Stimulated activated CD8-positive, alpha-beta memory T cell treated with anti-CD3 and anti-CD28 coated beads, Interleukin-4, amount 100 ng/mL, for 48 hours (primary cell): Measurements from ENCODE around the gene TNFSF11.
"Not testable (repeated sequence)": the region's sequence is repeated elsewhere in the genome, so short reads cannot be mapped to it uniquely, and the experiment has no call there.

ENCODE experiments used
- DNase-seq: peaks from one replicate; pipeline ENCODE4 v3.0.0-alpha.2; 2020

TNFSF11 gene, protein sequence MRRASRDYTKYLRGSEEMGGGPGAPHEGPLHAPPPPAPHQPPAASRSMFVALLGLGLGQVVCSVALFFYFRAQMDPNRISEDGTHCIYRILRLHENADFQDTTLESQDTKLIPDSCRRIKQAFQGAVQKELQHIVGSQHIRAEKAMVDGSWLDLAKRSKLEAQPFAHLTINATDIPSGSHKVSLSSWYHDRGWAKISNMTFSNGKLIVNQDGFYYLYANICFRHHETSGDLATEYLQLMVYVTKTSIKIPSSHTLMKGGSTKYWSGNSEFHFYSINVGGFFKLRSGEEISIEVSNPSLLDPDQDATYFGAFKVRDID

DNA sequence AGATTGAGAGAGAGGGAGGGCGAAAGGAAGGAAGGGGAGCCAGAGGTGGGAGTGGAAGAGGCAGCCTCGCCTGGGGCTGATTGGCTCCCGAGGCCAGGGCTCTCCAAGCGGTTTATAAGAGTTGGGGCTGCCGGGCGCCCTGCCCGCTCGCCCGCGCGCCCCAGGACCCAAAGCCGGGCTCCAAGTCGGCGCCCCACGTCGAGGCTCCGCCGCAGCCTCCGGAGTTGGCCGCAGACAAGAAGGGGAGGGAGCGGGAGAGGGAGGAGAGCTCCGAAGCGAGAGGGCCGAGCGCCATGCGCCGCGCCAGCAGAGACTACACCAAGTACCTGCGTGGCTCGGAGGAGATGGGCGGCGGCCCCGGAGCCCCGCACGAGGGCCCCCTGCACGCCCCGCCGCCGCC is at the start of gene TNFSF11:
TNFSF11 (plus strand) TSS at position 142 of the 400 bp plus-strand sequence; CDS start at position 294, 152 bp downstream.
- peak; percentile 45 for DNase-seq

DNA sequence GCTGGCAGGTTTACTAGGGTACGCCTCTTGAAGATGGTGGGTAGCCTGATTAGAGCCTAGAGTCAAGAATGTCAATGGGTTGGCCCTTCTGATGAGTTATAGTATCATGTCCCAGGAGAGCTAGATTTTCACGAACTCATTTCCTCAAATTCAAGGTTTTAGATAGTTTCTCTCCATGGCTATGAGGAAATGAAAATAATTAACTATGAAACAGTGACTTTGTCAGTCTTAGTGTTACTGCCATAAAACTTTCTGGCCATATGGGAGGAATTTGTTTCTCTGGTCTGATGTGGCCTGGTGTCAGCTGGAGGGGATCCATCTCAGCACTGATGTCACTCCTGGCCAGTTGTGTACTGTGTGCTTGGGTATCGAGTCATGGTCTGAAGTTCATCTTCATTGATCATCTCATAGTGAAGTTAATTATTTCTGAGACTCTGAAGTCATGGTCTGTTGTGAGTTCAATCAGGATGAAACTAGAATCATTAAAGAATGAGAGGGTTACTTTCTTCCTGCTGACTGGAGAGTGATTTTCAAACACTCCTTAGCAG is 49.4 kb upstream of the TNFSF11 start:
- DNase-seq = no peak

DNA sequence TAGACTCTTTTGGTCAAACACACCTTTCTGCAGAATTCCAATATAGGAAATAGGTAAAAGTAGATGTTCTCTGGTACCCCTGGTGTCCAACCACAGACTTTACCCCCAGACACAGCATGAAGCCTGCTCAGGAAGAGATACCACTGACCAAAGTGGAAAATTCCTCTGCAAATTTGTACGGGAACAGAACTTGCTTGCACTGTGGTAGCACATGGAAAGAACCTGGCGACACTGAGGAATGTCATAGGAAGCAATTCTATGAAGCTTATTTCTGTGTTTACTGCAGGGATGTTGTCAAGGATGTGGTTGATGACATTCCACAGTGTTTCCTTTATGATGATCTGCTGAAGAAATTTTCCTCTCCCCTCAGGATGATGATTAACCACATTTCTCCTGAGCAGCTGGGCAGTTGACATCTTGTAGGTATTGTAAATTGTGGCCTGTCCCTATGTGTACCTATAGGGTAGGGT is 48.9 kb upstream of the TNFSF11 start:
- DNase-seq = no peak

DNA sequence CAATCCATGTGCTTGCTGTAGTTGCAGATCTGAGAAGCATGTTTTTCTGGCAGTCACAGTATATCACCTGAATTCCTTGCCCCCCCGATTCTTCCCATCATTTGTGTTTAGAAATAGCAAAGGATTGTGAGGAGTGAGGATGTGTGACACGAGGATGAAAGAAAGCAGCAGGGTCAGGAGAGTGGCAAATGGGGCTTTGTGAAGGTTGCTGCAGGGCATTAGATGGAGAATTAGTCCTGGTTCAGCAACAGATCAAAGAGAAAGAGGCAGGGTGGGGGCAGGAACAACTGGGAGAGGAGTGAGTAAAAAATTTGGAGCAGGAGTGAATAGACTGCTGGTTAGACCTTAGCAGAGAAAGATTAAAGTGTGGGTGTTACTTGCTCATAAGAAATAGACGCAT is 47.7 kb upstream of the TNFSF11 start:
- DNase-seq = no peak

DNA sequence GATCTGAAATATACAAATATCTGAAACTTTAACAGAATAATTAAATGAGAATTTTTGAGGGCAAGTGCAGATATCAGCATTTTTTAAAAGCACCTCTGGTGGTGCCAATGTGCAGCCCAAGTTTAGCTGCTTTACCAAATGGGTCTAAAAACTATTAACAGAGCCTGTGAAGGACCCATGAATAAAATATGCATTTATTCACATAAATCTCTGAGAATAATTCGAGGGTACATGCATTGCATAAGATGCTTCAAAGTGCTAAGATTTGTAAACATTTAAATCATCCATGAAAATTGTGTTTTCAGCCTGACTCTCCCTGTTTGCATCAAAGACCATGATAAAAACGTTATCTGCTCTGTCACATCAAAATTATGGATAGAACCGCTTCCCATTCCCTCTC is 47.1 kb upstream of the TNFSF11 start:
- no peak for DNase-seq

DNA sequence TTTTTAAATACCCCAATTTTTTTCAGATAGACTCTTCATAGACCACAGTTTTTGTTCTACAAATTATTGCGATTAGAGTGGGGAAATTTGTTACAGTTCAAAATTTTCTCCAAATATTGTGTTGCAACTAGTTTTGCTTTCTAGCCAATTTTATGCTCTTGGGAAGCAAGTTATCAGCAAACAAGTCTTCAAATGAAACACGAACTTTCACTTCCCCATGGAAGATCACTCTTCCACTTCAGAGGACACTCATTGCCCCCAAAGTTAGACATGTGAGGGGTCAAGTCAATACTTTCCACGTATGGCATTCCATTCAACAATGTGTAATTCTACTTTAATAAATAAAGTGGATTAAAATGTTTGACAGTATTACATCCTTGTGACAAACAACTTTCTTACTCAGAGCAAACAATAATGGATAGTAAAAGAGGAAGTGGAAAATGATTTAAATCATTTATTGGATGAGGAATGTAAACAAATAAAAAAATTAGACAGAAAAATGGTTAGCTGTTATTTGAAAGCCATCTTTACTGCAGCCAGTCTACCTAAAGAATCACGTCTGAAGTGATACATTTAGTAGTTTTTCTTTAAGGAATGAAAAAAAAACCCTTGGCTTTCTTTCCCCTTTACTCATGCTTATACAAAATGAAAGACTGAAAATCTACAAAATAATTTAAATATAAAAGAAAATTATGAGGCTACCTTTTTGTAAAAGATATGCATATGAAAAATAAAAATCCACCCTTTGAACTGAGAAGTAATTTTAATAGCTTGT is 41.2 kb upstream of the TNFSF11 start:
- no peak for DNase-seq

DNA sequence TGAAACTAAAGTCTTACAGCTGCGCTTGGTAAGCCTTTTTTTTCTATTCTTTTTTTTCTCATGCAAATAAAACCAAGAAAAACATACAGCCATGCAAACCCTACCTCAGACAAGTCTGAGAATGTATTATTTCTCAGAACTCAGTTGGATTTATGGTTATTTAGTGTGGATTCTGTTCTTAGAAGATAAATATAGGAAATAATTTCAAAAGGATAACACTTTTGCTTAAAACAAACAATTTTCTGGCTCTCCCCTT is 40.7 kb upstream of the TNFSF11 start:
- no peak for DNase-seq

DNA sequence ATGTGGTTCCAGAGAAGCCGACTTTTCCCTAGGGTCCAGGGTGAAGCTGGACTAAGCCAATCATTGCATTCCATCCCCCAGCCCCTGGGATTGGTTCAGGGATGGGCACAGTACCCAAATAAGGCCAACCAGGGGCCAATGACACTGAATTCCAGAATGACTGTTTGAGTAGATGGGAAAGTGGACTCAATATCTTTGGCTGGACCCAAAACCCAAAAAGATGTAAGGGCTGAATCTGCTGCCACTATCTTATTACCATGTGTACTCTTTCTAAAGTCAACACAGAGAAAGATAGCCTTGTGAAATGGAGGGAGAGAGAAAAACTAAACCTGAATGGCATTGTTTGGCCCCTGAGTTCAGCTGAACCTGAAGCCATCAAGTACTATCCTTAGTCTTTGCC is 39.2 kb upstream of the TNFSF11 start:
- no peak for DNase-seq

DNA sequence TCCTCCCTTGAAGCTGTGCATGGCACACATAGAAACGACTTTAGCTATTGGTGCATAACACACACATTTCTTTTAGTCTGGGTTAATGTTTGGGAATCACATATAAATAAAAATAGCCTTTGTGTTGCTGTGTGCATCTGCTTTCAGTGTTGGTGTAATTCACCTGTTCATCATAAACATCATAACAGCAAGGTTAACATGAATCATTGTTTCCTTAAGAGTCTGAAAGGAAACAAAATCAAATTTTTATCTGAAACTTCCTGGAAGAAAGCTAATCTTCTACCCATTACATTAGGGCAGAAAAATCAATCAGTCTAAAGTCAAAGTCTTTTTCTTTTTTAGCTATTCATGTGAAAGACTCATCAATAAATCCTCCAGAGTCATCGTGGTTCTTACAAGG is 35.0 kb upstream of the TNFSF11 start:
- no peak for DNase-seq

DNA sequence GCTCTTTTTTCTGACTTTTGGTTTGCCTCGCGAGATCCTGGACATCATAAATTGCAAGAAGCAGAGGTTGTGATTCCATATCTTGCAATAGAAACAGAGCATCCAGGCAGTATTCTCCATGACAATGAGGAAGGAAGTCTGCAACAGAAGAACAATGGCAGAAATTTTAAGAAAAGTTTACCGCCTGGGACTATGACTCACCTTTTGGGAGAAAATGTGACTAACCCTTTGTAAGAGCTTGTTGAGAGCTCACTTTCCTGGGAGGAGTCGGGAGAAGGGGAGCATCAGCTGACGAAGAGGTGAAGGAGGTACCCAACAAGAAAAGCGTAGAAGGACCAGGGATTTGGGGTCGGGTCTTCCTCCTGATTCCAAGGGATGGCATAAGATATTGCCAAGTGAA is 34.3 kb upstream of the TNFSF11 start:
- no peak for DNase-seq

DNA sequence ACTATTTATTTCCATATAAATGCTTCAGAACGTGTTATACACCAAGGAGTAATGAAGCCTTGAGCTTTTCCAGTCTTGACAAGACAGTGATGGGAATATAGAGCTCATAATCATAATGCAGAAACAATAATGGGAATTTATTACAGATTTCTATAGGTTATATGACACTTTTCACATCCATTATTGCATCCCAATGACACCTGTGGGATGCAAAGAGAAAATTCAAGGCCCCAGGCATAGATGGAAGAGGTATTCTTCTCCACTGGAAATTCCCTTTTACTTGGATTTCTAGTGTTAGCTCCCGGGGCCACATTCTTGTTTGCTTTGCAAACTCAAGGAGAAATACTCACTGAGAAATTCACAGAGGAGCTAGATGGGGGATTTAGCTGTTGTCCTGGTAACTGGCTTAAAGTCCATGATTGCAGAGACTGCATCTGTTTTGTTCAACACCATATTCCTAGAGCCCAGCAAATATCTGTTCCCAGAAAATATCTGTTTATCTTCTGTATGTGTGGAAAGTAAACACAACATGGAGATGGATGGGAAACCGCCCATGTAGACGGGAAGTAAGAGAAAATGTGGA is 30.6 kb upstream of the TNFSF11 start:
- DNase-seq = no peak

DNA sequence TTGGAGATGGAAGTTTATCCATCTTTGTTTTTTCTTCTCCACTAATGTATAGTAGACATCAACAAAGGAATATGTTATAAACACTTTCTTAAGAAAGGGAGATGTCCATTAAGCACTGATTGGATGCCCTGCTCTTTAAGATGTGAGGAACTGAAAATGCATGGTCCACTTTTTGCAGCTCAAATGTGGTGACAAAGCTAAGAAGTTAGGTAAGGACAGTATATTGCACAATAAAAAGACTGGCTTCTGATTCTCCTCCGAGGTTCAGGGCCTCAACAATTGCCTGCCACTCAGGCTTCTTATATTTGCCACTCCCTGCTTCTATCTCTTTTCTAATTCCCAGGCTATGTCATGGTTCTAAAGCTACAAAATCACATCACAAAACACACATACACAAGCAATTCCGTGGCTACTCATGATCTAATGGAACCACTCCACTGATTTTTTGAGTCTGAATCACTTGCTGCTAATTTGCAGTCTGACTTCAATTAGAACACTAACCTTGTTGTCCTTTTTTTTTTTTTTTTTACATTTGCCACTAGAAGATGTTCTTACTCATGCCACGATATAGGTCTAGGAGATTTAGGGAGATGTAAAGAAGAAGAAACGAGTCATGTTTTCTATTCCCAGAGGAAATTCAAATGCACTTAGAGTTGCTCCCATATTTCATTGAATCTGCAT is 29.6 kb upstream of the TNFSF11 start:
- no peak for DNase-seq

DNA sequence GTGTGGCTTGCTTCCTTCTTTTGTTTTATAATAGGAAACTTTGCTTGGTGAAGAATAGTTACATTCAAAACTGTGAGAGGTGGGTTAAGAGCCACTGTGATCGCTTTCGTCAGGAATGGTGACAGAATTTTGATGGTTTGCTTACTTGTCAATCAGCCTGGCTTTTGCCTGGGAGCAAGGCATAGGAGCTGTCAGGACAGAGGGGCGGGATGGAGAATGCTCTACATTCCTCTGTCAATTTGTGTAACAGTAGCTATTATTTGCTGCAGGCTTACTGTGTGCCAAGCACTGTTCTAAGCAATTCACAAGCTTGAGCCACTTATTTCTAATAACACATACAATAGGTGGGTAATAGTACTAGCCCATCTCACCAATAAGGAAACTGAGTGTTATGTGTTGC is 28.1 kb upstream of the TNFSF11 start:
- no peak for DNase-seq

DNA sequence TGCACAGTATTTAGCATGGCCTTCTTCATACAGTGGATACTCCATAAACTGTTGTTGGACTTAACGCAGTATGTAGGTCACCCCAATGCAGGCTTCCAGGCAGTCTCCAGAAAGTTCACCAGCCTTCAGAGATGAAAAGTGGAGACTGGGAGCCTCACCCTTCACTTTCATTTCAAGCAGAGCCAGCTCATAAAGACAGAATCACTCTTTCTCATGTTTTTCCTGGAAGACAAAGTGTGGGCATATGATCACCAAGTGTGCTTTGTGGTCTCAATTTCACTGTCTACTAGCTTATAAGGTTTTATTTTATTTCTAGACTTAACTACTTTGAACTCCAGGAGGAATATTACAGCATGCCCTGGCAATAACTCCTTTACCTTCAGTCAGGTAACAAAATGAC is 26.3 kb upstream of the TNFSF11 start:
- no peak for DNase-seq

DNA sequence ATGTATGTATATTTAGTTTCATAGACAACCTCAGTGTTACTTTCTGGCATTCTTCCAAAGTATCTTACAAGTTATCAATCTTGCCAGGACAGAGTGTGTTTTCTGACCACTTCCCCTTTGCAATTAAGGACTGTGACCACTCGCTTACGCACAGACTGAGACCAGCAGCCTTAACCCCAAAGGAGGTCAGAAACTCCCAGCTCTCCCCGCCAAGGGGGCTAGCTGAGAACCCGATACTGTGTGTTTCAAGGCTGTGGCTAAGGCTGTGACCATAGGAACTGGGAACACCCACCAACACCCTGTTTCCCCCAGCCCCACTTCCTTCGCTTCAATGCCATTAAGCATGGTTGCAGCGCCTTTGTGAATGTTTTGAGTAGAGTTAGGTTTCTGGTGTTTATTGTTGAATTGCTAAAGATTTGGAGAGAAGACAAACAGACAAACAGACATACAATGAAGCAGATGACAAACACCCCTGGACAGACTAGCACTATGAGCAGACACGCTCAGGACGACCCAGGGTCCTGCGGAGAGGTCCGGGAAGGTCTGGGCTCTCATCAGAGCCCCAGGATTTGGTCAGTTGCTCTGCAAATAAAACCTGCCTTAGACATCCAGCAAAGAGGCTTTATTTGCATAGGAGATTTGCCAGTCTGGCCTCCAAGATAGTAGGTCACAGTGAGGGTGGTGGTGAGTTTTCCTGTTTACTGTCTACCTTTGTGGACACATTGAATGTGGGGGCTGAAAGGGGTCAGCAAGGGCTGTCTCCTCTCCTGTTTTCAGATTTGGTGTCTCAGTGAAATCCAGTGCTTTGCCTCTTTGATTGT is 25.0 kb upstream of the TNFSF11 start:
- peak; percentile 49 for DNase-seq

DNA sequence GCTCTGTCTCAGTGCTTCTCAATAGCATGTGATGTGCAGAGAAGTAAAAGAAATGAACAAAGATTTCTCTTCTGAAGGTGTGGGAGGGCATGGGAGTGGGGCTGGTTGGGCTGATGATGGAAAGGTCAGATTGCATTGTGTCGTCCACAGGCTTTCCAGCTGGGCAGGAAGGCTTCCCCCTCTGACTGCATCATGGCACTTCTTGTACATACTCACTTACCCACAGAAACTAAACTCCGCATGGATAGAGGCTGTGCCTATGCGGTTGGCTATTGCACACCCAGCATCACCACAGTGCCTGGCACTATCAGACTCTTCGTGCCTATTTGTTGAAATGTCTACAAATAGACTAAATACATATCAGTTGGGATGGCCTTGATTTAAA is 24.4 kb upstream of the TNFSF11 start:
- peak; percentile 50 for DNase-seq

DNA sequence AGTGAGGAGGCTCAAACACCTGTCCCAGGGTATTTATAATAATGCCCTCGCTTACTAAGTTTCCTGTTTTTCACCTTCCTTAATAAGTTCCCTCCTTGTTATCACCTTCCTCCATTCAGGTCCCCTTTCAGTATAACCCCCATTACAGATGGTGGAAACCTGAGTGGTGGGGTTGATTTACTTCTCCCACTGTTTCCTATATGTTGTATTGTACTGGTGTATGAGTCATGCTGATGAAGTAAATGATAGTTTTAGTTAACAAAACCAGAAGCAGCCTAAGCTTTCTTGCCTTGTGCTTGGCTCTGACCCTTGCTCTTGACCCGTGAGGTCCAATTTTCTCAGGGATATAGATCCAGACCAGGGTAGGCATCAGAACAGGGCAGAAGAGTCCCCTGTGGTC is 22.3 kb upstream of the TNFSF11 start:
- no peak for DNase-seq

DNA sequence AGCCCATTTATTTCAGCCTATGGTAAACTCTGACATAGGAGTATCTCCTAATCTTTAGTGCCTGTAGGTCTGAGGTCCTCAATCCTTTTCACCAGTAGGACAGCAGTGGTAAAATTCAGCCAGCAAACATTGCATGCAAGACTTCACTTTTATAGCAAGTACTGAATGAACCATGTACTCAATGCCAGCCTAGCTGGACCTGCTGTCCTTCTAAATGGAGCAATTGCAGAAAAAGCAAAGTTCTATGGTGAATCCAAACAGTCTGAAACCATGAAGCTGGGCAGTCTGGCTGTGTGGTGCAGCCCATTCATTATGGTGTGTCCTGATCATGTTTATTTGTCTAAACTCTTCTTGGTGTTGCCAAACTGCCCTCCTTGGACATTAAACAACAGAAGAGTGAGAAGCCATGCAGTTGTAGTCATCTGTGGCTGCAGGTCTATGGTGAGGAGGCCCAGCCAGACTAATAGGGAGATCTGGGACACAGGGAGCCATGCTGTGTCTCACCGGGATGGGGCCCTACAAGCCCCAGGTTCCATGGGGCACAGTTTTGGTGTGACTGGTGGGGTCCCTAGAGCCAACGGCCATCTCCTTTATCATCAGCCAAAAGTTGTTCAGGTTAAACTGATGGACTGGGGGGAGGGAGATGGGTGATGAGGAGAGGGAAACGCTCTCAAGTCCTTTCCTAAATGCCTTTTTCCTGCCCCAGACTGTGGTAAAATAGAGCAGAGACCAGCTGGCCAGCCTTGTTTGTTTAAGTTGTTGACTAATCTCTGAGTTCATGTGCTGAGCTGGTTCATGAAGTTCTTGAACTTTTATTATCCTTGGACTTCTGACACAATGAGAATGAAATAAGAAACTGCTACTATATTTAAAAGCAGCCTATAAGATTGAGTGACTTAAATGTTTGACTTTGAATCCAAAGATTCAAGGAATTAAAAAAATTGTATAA is 20.6 kb upstream of the TNFSF11 start:
- DNase-seq = no peak

DNA sequence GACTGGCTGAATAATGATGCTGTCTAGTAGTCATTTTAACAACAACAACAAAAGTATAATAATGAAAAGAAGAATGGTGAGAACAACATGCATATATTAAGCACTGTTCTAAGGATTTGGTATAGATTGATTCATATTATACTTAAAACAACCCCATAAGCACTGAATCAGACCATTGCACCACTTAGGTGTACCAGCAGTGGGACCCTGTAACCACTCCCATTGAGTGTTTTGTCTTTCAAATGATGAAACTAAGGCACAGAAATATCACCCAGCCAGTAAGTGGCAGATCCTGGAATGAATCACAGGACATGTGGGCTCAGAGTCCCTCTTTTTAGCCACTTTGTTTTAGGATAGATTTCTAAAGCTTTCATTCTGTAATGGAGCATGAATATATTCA is 14.9 kb upstream of the TNFSF11 start:
- DNase-seq = no peak

DNA sequence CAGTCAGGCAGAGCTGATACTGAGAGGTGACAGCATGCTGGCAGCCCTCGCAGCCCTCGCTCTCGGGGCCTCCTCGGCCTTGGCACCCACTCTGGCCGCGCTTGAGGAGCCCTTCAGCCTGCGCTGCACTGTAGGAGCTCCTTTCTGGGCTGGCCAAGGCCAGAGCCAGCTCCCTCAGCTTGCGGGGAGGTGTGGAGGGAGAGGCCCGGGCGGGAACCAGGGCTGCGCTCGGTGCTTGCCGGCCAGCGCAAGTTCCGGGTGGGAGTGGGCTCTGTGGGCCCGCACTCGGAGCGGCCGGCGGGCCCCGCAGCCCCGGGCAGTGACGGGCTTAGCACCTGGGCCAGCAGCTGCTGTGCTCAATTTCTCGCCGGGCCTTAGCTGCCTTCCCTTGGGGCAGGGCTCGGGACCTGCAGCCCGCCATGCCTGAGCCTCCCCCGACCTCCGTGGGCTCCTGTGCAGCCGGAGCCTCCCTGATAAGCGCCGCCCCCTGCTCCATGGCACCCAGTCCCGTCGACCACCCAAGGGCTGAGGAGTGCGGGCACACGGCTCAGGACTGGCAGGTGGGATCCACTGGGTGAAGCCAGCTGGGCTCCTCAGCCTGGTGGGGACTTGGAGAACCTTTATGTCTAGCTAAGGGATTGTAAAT is 14.3 kb upstream of the TNFSF11 start:
- DNase-seq = not testable (repeated sequence)

DNA sequence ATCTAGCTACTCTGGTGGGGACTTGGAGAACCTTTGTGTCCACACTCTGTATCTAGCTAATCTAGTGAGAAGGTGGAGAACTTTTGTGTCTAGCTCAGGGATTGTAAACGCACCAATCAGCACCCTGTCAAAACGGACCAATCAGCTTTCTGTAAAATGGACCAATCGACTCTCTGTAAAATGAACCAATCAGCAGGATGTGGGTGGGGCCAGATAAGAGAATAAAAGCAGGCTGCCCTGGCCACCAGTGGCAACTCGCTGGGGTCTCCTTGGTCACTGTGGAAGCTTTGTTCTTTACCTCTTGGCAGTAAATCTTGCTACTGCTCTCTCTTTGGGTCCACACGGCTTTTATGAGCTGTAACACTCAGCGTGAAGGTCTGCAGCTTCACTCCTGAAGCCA is 13.6 kb upstream of the TNFSF11 start:
- DNase-seq = not testable (repeated sequence)
